Measurements from ENCODE around the gene NCR1. TPM values are rescaled to one million over a fixed set of nuclear protein-coding genes. Genes with fewer than 3 reads are reported as not detected.

The NCR1 gene
- total RNA-seq, 1 donor from 2014 or later, result not detected

DNA sequence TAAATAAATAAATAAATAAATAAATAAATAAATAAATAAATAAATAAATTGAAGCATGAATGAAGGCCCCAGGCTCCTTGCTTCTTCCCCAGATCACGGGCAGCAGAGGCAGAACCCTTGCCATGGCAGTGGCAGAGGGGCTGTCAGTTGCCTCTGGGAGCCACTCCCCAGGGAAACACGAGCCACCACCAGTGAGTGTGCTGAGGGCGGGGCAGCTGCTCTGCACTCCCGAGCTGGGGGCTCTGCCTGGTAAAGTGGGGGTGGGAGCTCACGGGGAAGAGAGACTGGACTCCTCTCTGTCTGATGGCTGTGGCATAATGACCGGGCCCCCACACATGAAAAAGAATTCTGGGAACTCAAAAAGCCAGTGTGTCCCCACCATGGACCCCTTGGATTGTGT, 24.1 kb upstream of the NCR1 start:
- H3K9me3 ChIP-seq (ENCODE audit: low read depth), result no peaks in the 10 kb centered on the region
- Mint-ChIP-seq H3K27me3 (ENCODE audit: insufficient read depth, low read depth) (peaks cover 17% of the 10 kb centered on the region), H3K4me1 (no peaks in the 10 kb centered on the region), H3K27ac (no peak overlapping the region), H3K36me3 (no peaks in the 10 kb centered on the region), H3K4me3 (no peak overlapping the region), H3K9me3 (peaks cover 10% of the 10 kb centered on the region)
- no peaks in the 10 kb centered on the region for H3K36me3 ChIP-seq
- H3K79me2 ChIP-seq (ENCODE audit: low read depth), result no peaks in the 10 kb centered on the region
- H3F3A ChIP-seq (ENCODE audit: low read depth), result no peaks in the 10 kb centered on the region
- H3K4me2 ChIP-seq, result no peak overlapping the region
- no peak overlapping the region for H3K27ac ChIP-seq
- DNase-seq (ENCODE audit: low spot score), result no peak
- no peaks in the 10 kb centered on the region for H3K4me1 ChIP-seq
- no peak overlapping the region for H3K4me3 ChIP-seq
- peaks cover 16% of the 10 kb centered on the region for H3K27me3 ChIP-seq
- H2AFZ ChIP-seq (replicated peaks), result no peak overlapping the region
- H3K9ac ChIP-seq, result no peak overlapping the region
- TF ChIP-seq, protein P1, sequence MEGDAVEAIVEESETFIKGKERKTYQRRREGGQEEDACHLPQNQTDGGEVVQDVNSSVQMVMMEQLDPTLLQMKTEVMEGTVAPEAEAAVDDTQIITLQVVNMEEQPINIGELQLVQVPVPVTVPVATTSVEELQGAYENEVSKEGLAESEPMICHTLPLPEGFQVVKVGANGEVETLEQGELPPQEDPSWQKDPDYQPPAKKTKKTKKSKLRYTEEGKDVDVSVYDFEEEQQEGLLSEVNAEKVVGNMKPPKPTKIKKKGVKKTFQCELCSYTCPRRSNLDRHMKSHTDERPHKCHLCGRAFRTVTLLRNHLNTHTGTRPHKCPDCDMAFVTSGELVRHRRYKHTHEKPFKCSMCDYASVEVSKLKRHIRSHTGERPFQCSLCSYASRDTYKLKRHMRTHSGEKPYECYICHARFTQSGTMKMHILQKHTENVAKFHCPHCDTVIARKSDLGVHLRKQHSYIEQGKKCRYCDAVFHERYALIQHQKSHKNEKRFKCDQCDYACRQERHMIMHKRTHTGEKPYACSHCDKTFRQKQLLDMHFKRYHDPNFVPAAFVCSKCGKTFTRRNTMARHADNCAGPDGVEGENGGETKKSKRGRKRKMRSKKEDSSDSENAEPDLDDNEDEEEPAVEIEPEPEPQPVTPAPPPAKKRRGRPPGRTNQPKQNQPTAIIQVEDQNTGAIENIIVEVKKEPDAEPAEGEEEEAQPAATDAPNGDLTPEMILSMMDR (IDR thresholded peaks at IDR 0.05), result no peak
- no peak for TF ChIP-seq EZH2 (IDR thresholded peaks at IDR 0.05)
- no peak for TF ChIP-seq EZH2phosphoT487 (IDR thresholded peaks at IDR 0.05)
- H4K20me1 ChIP-seq (ENCODE audit: low read depth), result no peaks in the 10 kb centered on the region

DNA sequence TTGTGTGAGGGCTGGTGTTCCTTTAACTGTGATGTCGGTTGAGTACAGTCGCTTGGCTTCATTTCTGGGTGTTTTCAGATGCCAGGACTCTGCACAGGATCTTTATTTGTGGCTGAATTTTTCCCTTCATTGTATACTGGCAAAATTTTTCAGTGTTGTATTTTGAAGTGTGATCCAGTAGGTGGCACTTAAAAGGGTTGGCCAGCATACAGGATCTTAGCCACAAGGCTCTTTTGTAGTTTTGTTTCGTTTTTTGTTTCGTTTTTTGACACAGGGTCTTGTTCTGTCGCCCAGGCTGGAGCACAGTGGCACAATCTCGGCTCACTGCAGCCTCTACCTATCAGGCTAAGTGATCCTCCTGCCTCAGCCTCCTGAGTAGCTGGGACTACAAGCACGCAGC, 23.2 kb upstream of the NCR1 start:
- no peak overlapping the region for H3K9ac ChIP-seq
- Mint-ChIP-seq H3K36me3 (no peaks in the 10 kb centered on the region), H3K27me3 (ENCODE audit: insufficient read depth, low read depth) (peaks cover 17% of the 10 kb centered on the region), H3K27ac (no peak overlapping the region), H3K4me3 (no peak overlapping the region), H3K9me3 (peaks cover 10% of the 10 kb centered on the region), H3K4me1 (no peaks in the 10 kb centered on the region)
- H3K36me3 ChIP-seq, result no peaks in the 10 kb centered on the region
- no peak for TF ChIP-seq EZH2phosphoT487 (IDR thresholded peaks at IDR 0.05)
- TF ChIP-seq, protein P1 (IDR thresholded peaks at IDR 0.05), result peak; percentile 12
- H4K20me1 ChIP-seq (ENCODE audit: low read depth), result no peaks in the 10 kb centered on the region
- no peak overlapping the region for H3K4me3 ChIP-seq
- no peak overlapping the region for H3K4me2 ChIP-seq
- H3K27ac ChIP-seq, result no peak overlapping the region
- no peak overlapping the region for H2AFZ ChIP-seq (replicated peaks)
- H3F3A ChIP-seq (ENCODE audit: low read depth), result no peaks in the 10 kb centered on the region
- H3K27me3 ChIP-seq, result peaks cover 16% of the 10 kb centered on the region
- DNase-seq (ENCODE audit: low spot score), result no peak
- H3K4me1 ChIP-seq, result no peaks in the 10 kb centered on the region
- H3K79me2 ChIP-seq (ENCODE audit: low read depth), result no peaks in the 10 kb centered on the region
- H3K9me3 ChIP-seq (ENCODE audit: low read depth), result no peaks in the 10 kb centered on the region

- H3K9me3 Mint-ChIP-seq, result peaks cover 10% of the 10 kb centered on the region
- peaks cover 17% of the 10 kb centered on the region for H3K27me3 Mint-ChIP-seq (ENCODE audit: insufficient read depth, low read depth)
- no peak overlapping the region for H3K9ac ChIP-seq
- no peak overlapping the region for H3K4me2 ChIP-seq
- DNase-seq (ENCODE audit: low spot score), result no peak
- TF ChIP-seq, protein P1 (IDR thresholded peaks at IDR 0.05), result no peak
- TF ChIP-seq EZH2 (IDR thresholded peaks at IDR 0.05) (no peak), EZH2phosphoT487 (IDR thresholded peaks at IDR 0.05) (no peak)
- no peaks in the 10 kb centered on the region for H3K4me1 ChIP-seq
- H3K4me3 Mint-ChIP-seq, result no peak overlapping the region
- no peaks in the 10 kb centered on the region for H3K4me1 Mint-ChIP-seq
- peaks cover 16% of the 10 kb centered on the region for H3K27me3 ChIP-seq
- H2AFZ ChIP-seq (replicated peaks), result no peak overlapping the region
- no peaks in the 10 kb centered on the region for H3K79me2 ChIP-seq (ENCODE audit: low read depth)
- no peak overlapping the region for H3K27ac Mint-ChIP-seq
- H3K4me3 ChIP-seq, result no peak overlapping the region
- H3K9me3 ChIP-seq (ENCODE audit: low read depth), result no peaks in the 10 kb centered on the region
- no peak overlapping the region for H3K27ac ChIP-seq
- H3K36me3 Mint-ChIP-seq, result no peaks in the 10 kb centered on the region
- H4K20me1 ChIP-seq (ENCODE audit: low read depth), result no peaks in the 10 kb centered on the region
- no peaks in the 10 kb centered on the region for H3K36me3 ChIP-seq
- no peaks in the 10 kb centered on the region for H3F3A ChIP-seq (ENCODE audit: low read depth)
Observed at GRCh38 chr19:54883228-54883627, 22.7 kb upstream of the NCR1 start.
